HEK293T (cell line): ENCODE measurements around the gene TAF11.
"Not testable (repeated sequence)": the region's sequence is repeated elsewhere in the genome, so short reads cannot be mapped to it uniquely, and the experiment has no call there.

Source experiments
- SP1 ChIP-seq: fragments of 450-650 bp; IDR thresholded peaks from 2 replicates; pipeline ENCODE4 v1.6.1; 2017
- TARDBP ChIP-seq: fragments of 450-650 bp; IDR thresholded peaks from 2 replicates; pipeline ENCODE4 v1.6.1; 2016

DNA sequence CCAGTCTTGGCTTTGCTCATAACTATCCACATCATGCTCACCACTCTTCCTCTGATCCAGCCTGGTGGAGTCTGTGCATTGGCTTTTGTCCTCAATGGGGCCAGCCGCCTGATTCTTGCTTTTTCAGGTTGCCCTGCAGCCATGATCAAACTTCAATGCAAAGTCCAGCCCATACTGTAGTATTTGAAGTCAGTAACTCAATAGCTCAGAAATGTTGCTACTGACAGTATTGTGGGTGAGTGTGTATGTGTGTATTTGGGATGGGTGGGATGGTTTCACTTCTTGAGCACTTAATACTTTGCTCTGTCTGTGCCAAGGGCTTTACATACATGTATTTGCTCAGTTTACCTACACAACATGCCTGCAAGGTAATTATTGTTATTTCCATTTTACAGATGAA lies 11.9 kb upstream of the TAF11 start:
- not testable (repeated sequence) for TF ChIP-seq SP1, TARDBP
